HepG2 (cell line): ENCODE measurements around the gene SNRPD3. TPM values are rescaled to one million over a fixed set of nuclear protein-coding genes. Genes with fewer than 3 reads are reported as not detected.

Experiments used
- ATAC-seq: fragments of 200-7000 bp; cut with Tn5 transposase; 3 replicates; pipeline ENCODE4 v1.9.1; 2020; ENCODE audit warnings: mild to moderate bottlenecking, moderate library complexity
- BruUV-seq: library from RNA; stranded (reverse); fragments of 400-500 nt; replicated peaks from 2 replicates; lab custom pipeline; 2021; lab: Mats Ljungman, UMichigan
- CTCF ChIA-PET: fragments of 300-600 bp; formaldehyde crosslinking; extraction: SDS; loops from one replicate; lab custom pipeline; 2021; ENCODE audit warnings: low total read pairs, inconsistent platforms, low intra/inter-chr PET ratio; lab: Yijun Ruan, JAX
- POLR2A ChIA-PET: fragments of 350-600 bp; sonication (Branson Sonifier 250); formaldehyde crosslinking; loops from one replicate; lab custom pipeline; 2020; ENCODE audit warnings: antibody characterized with exemption, inconsistent platforms; lab: Yijun Ruan, JAX
- DNase-seq: peaks from one replicate; pipeline ENCODE4 v3.0.0-alpha.2; 2015; ENCODE audit warnings: low spot score
- FAIRE-seq: peaks from 3 replicates; lab custom pipeline; 2011; peaks lifted over from hg19 to GRCh38; lab: Jason Lieb, UNC
- H2AFZ ChIP-seq: one replicate; pipeline ENCODE4 v1.6.1; 2011; ENCODE audit warnings: low read length, inconsistent platforms
- H3K27ac ChIP-seq: fragments of 300-600 bp; 3 replicates; pipeline ENCODE4 v1.8.0; 2011; ENCODE audit warnings: mixed run types, mild to moderate bottlenecking, mixed read lengths, low read length, inconsistent platforms; ENCODE audit not compliant: insufficient read depth; ENCODE audit errors: extremely low read length
- H3K27me3 ChIP-seq, 2 experiments: fragments of 200-600 bp in 1 of 2; 2 replicates in 1 of 2; 3 replicates in 1 of 2; pipeline versions ENCODE4 v1.6.0 to v1.8.0; 2011; ENCODE audit warnings: low read length in 2 of 2, mild to moderate bottlenecking in 2 of 2, moderate library complexity in 2 of 2, inconsistent platforms in 1 of 2; ENCODE audit not compliant: insufficient read depth in 2 of 2, control insufficient read depth in 1 of 2
- H3K36me3 ChIP-seq, 2 experiments: fragments of 200-600 bp in 1 of 2; replicated peaks in 1 of 2; 2 replicates in 1 of 2; 3 replicates in 1 of 2; pipeline versions ENCODE4 v1.5.1 to v1.8.0; 2011; ENCODE audit warnings: low read length in 2 of 2, inconsistent platforms in 1 of 2; ENCODE audit not compliant: insufficient read depth in 2 of 2, control insufficient read depth in 1 of 2
- H3K4me1 ChIP-seq: 2 replicates; pipeline ENCODE4 v1.5.1; 2012; ENCODE audit warnings: low read length, inconsistent platforms; ENCODE audit not compliant: insufficient read depth
- H3K4me2 ChIP-seq: 2 replicates; pipeline ENCODE4 v1.6.0; 2011; ENCODE audit warnings: low read depth, low read length, inconsistent platforms
- H3K4me3 ChIP-seq, 3 experiments: fragments of 200-600 bp in 1 of 3; sonication (generic), shearing (Covaris generic) in 1 of 3; replicated peaks in 1 of 3; 2 replicates each; pipeline ENCODE4 v1.5.1; 2011 to 2016; ENCODE audit warnings: low read length in 3 of 3, inconsistent platforms in 2 of 3, low read depth in 2 of 3, mild to moderate bottlenecking in 2 of 3, control low read depth in 1 of 3, mixed read lengths in 1 of 3; ENCODE audit not compliant: insufficient read depth in 1 of 3
- H3K79me2 ChIP-seq: one replicate; pipeline ENCODE4 v1.6.1; 2011; ENCODE audit warnings: low read length, inconsistent platforms; ENCODE audit not compliant: insufficient read depth
- H3K9ac ChIP-seq: 2 replicates; pipeline ENCODE4 v1.6.0; 2011; ENCODE audit warnings: mild to moderate bottlenecking, low read depth, low read length, inconsistent platforms; ENCODE audit not compliant: insufficient read depth
- H3K9me3 ChIP-seq: 2 replicates; pipeline ENCODE4 v1.5.1; 2012; ENCODE audit warnings: mild to moderate bottlenecking, low read length
- H4K20me1 ChIP-seq: 2 replicates; pipeline ENCODE4 v1.6.0; 2011; ENCODE audit warnings: inconsistent platforms, mild to moderate bottlenecking, low read length, moderate library complexity; ENCODE audit not compliant: insufficient read depth
- ATM ChIP-seq: fragments of 450-650 bp; IDR thresholded peaks from 2 replicates; pipeline ENCODE4 v1.7.1; 2017; ENCODE audit warnings: mild to moderate bottlenecking, borderline replicate concordance
- CENPBD1 ChIP-seq: sonication (generic); formaldehyde crosslinking; IDR thresholded peaks from 2 replicates; pipeline ENCODE4 v1.8.0; 2022; ENCODE audit warnings: missing genetic modification reagents, low read depth, mild to moderate bottlenecking, borderline replicate concordance
- FOXO1 ChIP-seq: sonication (generic); formaldehyde crosslinking; IDR thresholded peaks from 2 replicates; pipeline ENCODE4 v1.4.0; 2020; ENCODE audit warnings: missing genetic modification reagents
- KLF6 ChIP-seq: IDR thresholded peaks from 2 replicates; pipeline ENCODE4 v1.8.0; 2016; ENCODE audit warnings: missing biosample characterization, missing genetic modification reagents
- SRF ChIP-seq: IDR thresholded peaks from 2 replicates; pipeline ENCODE4 v1.6.1; 2011; ENCODE audit warnings: mild to moderate bottlenecking, low read depth, low read length, moderate library complexity
- TEF ChIP-seq: sonication (generic); formaldehyde crosslinking; IDR thresholded peaks from 2 replicates; pipeline ENCODE4 v1.5.0; 2020; ENCODE audit warnings: missing genetic modification reagents
- TRIM24 ChIP-seq: sonication (generic); formaldehyde crosslinking; IDR thresholded peaks from 2 replicates; pipeline ENCODE4 v1.8.0; 2022; ENCODE audit warnings: mild to moderate bottlenecking, missing genetic modification reagents
- ZBTB34 ChIP-seq: sonication (generic); formaldehyde crosslinking; IDR thresholded peaks from 2 replicates; pipeline ENCODE4 v1.8.0; 2022; ENCODE audit warnings: mild to moderate bottlenecking, missing genetic modification reagents
- ZBTB38 ChIP-seq: sonication (generic); formaldehyde crosslinking; IDR thresholded peaks from 2 replicates; pipeline ENCODE4 v1.5.1; 2020; ENCODE audit warnings: mild to moderate bottlenecking, missing genetic modification reagents
- ZBTB7A ChIP-seq: sonication (generic); formaldehyde crosslinking; IDR thresholded peaks from 2 replicates; pipeline ENCODE4 v1.8.0; 2022; ENCODE audit warnings: mild to moderate bottlenecking, missing genetic modification reagents
- ZFP36L1 ChIP-seq: sonication (generic); formaldehyde crosslinking; IDR thresholded peaks from 2 replicates; pipeline ENCODE4 v1.8.0; 2022; ENCODE audit warnings: mild to moderate bottlenecking, missing genetic modification reagents, moderate library complexity
- ZNF549 ChIP-seq: sonication (generic); formaldehyde crosslinking; IDR thresholded peaks from 2 replicates; pipeline ENCODE4 v1.5.0; 2020; ENCODE audit warnings: missing genetic modification reagents
- ZNF704 ChIP-seq: sonication (generic); formaldehyde crosslinking; IDR thresholded peaks from 2 replicates; pipeline ENCODE4 v1.8.1; 2023; ENCODE audit warnings: mild to moderate bottlenecking, inconsistent platforms, moderate library complexity, missing genetic modification reagents, borderline replicate concordance
- WGBS: methylation state at CpG from one replicate; pipeline ENCODE4 v1.1.6; 2017; ENCODE audit warnings: low lambda C conversion rate; 5-methylcytosine and 5-hydroxymethylcytosine counted together
- in situ Hi-C: cut with HindIII; loops from 2 replicates; pipeline ENCODE4 v1.10.0; 2017; ENCODE audit warnings: low pct_unique_long_range_greater_than_20kb; ENCODE audit not compliant: extremely low pct_ligation_motif_present
- intact Hi-C: fragments of 100-400 bp; cut with micrococcal nuclease; formaldehyde crosslinking; loops from one replicate; pipeline ENCODE4 v1.10.0; 2022; ENCODE audit not compliant: unreplicated experiment
- polyA plus RNA-seq, 8 experiments: library from polyadenylated mRNA; depleted of rRNA in 3 of 8; stranded (reverse) in 7 of 8; unstranded in 1 of 8; fragments of >200 nt; fragmentation: Illumina TruSeq in 4 of 8; extraction: Trizol in 4 of 8; gene quantifications; 2 replicates each; pipeline versions ENCODE4 v1.2.1 to v1.2.3, GENCODE V29; 2011 to 2016; ENCODE audit warnings: low read depth in 4 of 8, missing spikeins in 1 of 8, mixed read lengths in 1 of 8; ENCODE audit not compliant: insufficient read depth in 1 of 8
- total RNA-seq, 5 experiments: library from RNA; depleted of rRNA; stranded (reverse); fragments of >200 nt; fragmentation: Illumina TruSeq; extraction: Trizol; gene quantifications; 2 replicates each; pipeline ENCODE4 v1.2.3, GENCODE V29; 2016; ENCODE audit warnings: low read depth in 1 of 5
- TF ChIP-seq, protein P1 (sequence below), 2 experiments: fragments of 450-650 bp in 1 of 2; sonication (generic) in 1 of 2; formaldehyde crosslinking; IDR thresholded peaks; 2 replicates each; pipeline versions ENCODE4 v1.5.0 to v1.8.0; 2020 to 2022; ENCODE audit warnings: mild to moderate bottlenecking in 1 of 2, missing genetic modification reagents in 1 of 2

The SNRPD3 gene
- total and polyA plus RNA-seq, 2 of the 13 experiments (the other 11 are each of a cell fraction or from before 2014, with no cell fraction given), result 110 to 209 TPM

- Histone ChIP-seq H3K9me3 (no peaks in the 10 kb centered on the region), H2AFZ (no peak overlapping the region), H3K79me2 (peaks cover 10% of the 10 kb centered on the region), H3K4me2 (no peak overlapping the region), H3K27ac (peak overlapping the region; percentile 97), H3K36me3 (no peaks in the 10 kb centered on the region), H4K20me1 (no peaks in the 10 kb centered on the region), H3K4me1 (peaks cover 67% of the 10 kb centered on the region), H3K9ac (0 out of 2 replicates have a peak overlapping the region, but pooled peaks have one; percentile 11), H3K27me3 (no peaks in the 10 kb centered on the region; a peak in 1 of 5 replicates), H3K4me3 (no peak overlapping the region)
- FAIRE-seq (no peak), DNase-seq (no peak), ATAC-seq (no peak)
- 0 out of 2 replicates have a peak, but pooled peaks have one; percentile 3 for TF ChIP-seq ZBTB38 (CRISPR knock-in tag)
- TF ChIP-seq FOXO1, result no peak
- in situ Hi-C loops (no loop called here), intact Hi-C loops (no loop called here)
- CTCF ChIA-PET, result no interaction called here
- BruUV-seq, result no TSS peak
- WGBS, result 100% methylated on average over 1 of the region's 6 CpGs
- POLR2A ChIA-PET, result interaction anchor here (3.2 to 5.7 kb wide), 5 partner anchors 7 to 44 kb away, joined by 34 to 76 read pairs (median 67); partner anchors contain the start of genes GGT1, GUCD1 and SNRPD3
Measured at GRCh38 chr22:24595228-24595627, 39.4 kb downstream of the SNRPD3 start.

DNA sequence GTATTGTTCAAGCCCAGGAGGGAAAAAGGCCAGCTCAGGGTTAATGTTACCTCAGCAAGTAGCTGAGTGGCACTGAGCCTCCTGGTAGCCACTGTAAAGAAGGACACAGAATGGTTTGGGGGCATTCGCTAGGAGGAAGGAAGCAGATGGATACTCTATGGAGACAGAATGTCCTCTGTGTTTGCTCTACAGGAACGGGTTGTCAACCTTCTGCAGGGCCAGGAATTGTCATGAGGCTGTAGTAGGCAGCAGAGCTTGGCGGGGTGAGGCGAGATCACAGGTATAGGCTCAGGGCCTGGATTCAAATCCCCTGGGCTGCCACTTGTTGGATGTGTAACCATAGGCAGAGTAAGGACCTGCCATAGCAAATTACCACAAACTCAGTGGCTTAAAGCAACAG, 40.1 kb downstream of the SNRPD3 start:
- ATAC-seq (no peak), DNase-seq (no peak), FAIRE-seq (no peak)
- 93% methylated on average over 4 of the region's 4 CpGs for WGBS
- no peaks in the 10 kb centered on the region for H4K20me1 ChIP-seq
- H3K36me3 ChIP-seq, result no peaks in the 10 kb centered on the region
- H3K4me3 ChIP-seq, result no peak overlapping the region
- ChIA-PET POLR2A (interaction anchor here (5.2 to 5.7 kb wide), 2 partner anchors 12 to 41 kb away, joined by 67 to 69 read pairs; partner anchors contain the start of genes GUCD1 and SNRPD3), CTCF (no interaction called here)
- no peak overlapping the region for H3K9ac ChIP-seq
- H3K27ac ChIP-seq, result peak overlapping the region; percentile 97
- H3K79me2 ChIP-seq, result peaks cover 10% of the 10 kb centered on the region
- in situ Hi-C loops, result no loop called here
- H3K4me2 ChIP-seq, result no peak overlapping the region
- intact Hi-C loops, result no loop called here
- no peak overlapping the region for H2AFZ ChIP-seq
- H3K9me3 ChIP-seq, result no peaks in the 10 kb centered on the region
- no TSS peak for BruUV-seq
- H3K4me1 ChIP-seq, result peaks cover 68% of the 10 kb centered on the region
- no peaks in the 10 kb centered on the region; a peak in 1 of 5 replicates for H3K27me3 ChIP-seq
- TF ChIP-seq ZNF549 (CRISPR knock-in tag), result no peak
- TF ChIP-seq SRF, result no peak
- TF ChIP-seq ZNF704 (CRISPR knock-in tag), result no peak
- TF ChIP-seq TEF (CRISPR knock-in tag), result no peak
- no peak for TF ChIP-seq KLF6
- TF ChIP-seq ZFP36L1 (CRISPR knock-in tag), result no peak
- TF ChIP-seq, protein P1, sequence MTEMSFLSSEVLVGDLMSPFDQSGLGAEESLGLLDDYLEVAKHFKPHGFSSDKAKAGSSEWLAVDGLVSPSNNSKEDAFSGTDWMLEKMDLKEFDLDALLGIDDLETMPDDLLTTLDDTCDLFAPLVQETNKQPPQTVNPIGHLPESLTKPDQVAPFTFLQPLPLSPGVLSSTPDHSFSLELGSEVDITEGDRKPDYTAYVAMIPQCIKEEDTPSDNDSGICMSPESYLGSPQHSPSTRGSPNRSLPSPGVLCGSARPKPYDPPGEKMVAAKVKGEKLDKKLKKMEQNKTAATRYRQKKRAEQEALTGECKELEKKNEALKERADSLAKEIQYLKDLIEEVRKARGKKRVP (CRISPR knock-in tag; IDR thresholded peaks at IDR 0.05), result no peak
- no peak for TF ChIP-seq ZBTB34 (CRISPR knock-in tag)
- no peak for TF ChIP-seq ZBTB7A (CRISPR knock-in tag)
- no peak for TF ChIP-seq TRIM24 (CRISPR knock-in tag)
- TF ChIP-seq ATM, result no peak
- TF ChIP-seq CENPBD1 (CRISPR knock-in tag), result no peak
